HAP-1 (cell line): Measurements from ENCODE around the gene OXT.

Source experiments
- DNase-seq, 2 experiments: peaks; one replicate each; pipeline ENCODE4 v3.0.0-alpha.2; 2016 to 2020; ENCODE audit warnings: low spot score in 2 of 2
- H3K27me3 ChIP-seq: fragments of 250-450 bp; sonication (Bioruptor Pico); 2 replicates; pipeline ENCODE4 v1.5.1; 2020; ENCODE audit warnings: low read depth, mild to moderate bottlenecking, moderate library complexity
- H3K36me3 ChIP-seq: fragments of 250-450 bp; sonication (Bioruptor Pico); replicated peaks from 2 replicates; pipeline ENCODE4 v1.5.1; 2020; ENCODE audit warnings: mild to moderate bottlenecking
- H3K4me1 ChIP-seq: fragments of 250-450 bp; sonication (Bioruptor Pico); 2 replicates; pipeline ENCODE4 v1.5.1; 2020; ENCODE audit warnings: mild to moderate bottlenecking
- H3K4me3 ChIP-seq: fragments of 250-450 bp; sonication (Bioruptor Pico); 2 replicates; pipeline ENCODE4 v1.5.1; 2020; ENCODE audit warnings: mild to moderate bottlenecking, moderate library complexity
- H3K9me3 ChIP-seq: fragments of 250-450 bp; sonication (Bioruptor Pico); 2 replicates; pipeline ENCODE4 v1.5.1; 2020; ENCODE audit warnings: mild to moderate bottlenecking, moderate library complexity
- in situ Hi-C: fragments of 300-500 bp; cut with MboI; formaldehyde crosslinking; loops from 3 replicates; pipeline ENCODE4 v1.14.3; 2020; ENCODE audit warnings: low sequenced_read_pairs, inconsistent platforms, mixed read lengths

Gene OXT

DNA sequence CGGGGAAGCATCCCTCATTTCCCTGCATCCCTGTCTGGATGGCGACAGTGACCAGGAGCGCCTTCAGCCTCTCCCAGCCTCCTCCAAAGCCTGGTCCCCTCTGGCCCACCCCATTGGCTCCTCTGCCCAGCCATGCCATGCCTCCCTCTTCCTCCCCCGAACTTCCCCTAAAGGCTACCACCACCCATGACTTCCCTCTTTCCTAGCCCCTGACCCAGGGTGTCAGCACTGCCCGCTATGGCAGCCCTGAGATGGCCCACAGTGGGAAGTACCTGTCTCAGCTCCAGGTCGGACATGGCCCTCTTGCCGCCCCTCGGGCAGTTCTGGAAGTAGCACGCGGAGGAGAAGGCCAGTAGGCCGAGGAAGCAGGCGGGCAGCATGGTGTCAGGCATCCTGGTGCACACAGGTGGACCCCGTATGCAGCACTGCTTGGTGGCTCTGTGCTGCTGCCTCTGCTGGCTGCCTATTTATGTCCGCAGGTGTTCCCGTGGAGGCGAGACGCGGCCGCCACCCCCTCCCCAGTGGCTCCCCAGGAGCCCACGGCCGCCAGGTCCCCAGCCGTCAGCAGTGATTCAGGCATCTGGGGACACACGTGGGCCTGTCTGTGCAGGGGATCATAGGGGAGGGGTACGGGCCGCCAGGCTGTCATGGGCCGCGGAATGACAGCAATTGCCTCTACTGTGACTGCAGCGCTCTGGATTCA, 13.0 kb downstream of the OXT start, which contains the start of gene AVP:
Gene AVP (minus strand): TSS at position 442 of the 703 bp plus-strand sequence. CDS start 50 bp downstream, at position 392.
- Histone ChIP-seq H3K4me3 (no peak within 1 kb of the TSS), H3K4me1 (no peaks in the 10 kb centered on the region), H3K9me3 (no peaks in the 10 kb centered on the region), H3K36me3 (no peaks in the 10 kb centered on the region), H3K27me3 (no peaks in the 10 kb centered on the region; the same call in 1 of the 2 replicates)
- in situ Hi-C loops = no loop called here
- no peak for DNase-seq

DNA sequence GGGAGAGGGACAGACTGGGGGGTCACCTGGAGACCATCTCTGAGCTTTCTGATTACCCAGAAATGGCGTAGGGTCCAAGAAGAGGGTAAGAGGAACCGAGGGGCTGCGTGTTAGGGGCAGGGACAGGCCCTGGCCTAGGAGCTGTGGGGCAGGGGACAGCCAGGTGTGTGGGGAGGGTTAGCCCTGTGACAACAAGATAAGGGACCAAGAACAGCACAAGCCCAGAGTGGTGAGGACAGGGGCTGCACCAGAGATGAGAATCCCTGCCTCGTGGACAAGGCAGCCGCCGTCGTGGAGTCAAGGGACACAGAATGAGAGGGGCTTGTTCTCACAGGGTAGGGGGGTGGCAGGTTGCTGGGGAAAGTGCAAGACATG, 13.6 kb downstream of the OXT start:
- Histone ChIP-seq H3K9me3 (no peaks in the 10 kb centered on the region), H3K27me3 (no peaks in the 10 kb centered on the region; the same call in 1 of the 2 replicates), H3K4me1 (no peaks in the 10 kb centered on the region), H3K36me3 (no peaks in the 10 kb centered on the region), H3K4me3 (no peak overlapping the region)
- in situ Hi-C loops = no loop called here
- DNase-seq = no peak

DNA sequence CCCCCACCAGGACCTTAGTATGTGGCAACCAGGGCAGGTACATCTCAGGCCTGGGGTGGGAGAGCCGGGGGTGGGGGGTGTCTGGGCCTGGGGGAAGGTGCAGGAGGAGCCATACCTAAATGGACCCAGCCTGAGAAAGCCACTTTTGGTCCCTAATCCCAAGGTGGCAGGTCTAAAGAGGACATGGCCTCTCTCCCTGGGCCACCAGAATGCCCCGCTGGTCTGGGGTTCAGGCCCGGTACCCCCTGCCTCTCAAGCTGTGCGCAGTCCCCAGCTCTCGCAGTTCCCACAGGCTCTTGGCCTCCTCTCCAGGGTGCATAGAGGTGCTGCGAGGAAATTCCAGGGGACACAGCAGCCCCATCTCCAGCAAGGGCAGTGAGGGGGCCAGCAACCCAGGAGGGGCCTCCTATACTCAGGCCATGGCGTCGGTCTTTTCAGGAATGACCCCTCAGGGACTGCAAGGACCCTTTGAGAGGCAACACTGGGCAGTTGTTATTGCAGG, 14.2 kb downstream of the OXT start:
- no peaks in the 10 kb centered on the region for H3K36me3 ChIP-seq
- in situ Hi-C loops = no loop called here
- H3K4me3 ChIP-seq = no peak overlapping the region
- H3K27me3 ChIP-seq = no peaks in the 10 kb centered on the region; the same call in 1 of the 2 replicates
- H3K9me3 ChIP-seq = no peaks in the 10 kb centered on the region
- no peak for DNase-seq
- no peaks in the 10 kb centered on the region for H3K4me1 ChIP-seq

DNA sequence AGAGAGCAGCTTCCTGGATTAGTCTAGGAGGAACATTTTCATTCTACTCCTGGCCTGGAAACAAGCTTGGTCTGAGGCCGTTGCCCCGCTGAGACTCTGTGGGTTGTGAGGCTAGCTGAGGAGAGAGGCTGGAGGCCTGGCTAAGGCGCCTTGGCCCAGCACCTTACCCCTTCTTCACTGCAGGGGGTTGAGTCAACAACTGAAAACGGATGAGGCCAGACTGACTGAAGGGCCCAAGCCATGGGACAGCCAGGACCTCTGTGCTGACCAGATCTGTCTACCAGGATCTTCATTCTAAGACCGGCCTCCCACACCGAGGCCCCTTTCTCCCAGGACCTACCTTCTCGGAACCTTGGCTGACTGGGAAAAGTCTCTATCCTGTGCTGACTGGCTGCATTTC, 16.6 kb downstream of the OXT start:
- Histone ChIP-seq H3K9me3 (no peaks in the 10 kb centered on the region), H3K4me1 (no peaks in the 10 kb centered on the region), H3K27me3 (no peaks in the 10 kb centered on the region; the same call in 1 of the 2 replicates), H3K36me3 (no peaks in the 10 kb centered on the region), H3K4me3 (no peak overlapping the region)
- in situ Hi-C loops = no loop called here
- no peak for DNase-seq

DNA sequence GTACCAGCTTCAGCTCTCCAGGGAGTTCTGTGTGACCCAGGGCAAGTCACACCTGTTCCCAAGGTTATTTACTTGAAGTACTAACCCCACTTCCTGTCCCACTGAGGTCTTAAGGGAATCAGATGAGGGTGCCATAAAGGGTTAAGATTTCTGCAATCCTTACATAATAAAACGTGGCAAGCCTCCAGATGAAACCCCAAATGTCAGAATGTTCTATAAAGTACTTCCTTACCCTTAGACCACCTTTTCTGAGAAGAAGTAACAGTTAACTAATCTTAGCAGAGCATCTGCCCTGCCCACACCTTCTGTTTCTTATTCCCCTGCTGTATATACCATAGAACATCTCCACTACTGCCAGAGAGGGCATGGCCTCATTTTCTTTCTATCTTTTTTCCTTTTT, 19.1 kb downstream of the OXT start:
- no peaks in the 10 kb centered on the region for H3K36me3 ChIP-seq

DNA sequence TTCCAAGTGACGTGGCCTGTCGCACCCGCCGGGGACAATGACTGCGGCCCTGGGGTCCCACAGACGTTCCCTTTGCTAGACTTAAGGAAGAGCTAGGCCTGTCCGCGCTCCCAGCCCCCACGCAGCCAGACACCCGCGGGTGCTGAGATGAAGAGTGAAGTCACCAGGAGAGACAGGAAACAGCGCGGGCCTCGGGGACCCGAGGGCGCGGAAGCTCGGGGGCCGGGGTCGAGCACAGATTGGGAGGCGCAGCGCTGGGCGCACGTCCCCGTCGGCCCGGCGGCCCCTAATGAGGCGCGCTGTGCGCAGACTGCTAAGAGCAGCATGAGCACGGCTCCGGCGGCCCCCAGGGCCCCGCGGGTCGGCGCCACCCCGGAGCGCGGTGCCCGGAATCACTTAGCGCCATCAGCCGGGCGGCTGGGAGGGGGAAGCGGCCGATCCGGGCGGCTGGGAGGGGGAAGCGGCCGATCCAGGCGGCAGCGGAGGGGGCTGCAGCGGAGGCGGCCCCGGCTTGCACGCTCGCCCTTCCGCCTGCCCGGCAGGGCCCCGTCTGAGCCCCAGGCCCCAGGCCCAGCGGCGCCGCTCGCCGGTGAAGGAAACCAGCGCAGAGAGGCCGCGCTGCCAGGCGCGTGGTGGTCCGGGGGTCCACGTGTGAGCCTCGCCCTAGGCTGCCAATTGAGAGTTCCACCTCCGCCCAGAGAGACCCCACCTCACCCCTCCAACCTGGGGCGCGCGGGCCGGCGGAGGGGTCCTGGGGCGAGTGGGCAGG, 21.4 kb downstream of the OXT start:
- H3K9me3 ChIP-seq = no peaks in the 10 kb centered on the region
- H3K4me1 ChIP-seq = no peaks in the 10 kb centered on the region
- in situ Hi-C loops = no loop called here
- no peaks in the 10 kb centered on the region for H3K27me3 ChIP-seq
- no peak for DNase-seq
- H3K4me3 ChIP-seq = no peak overlapping the region
- H3K36me3 ChIP-seq = no peaks in the 10 kb centered on the region

More for the DNA sequence above, 19.1 kb downstream of the OXT start:
- Histone ChIP-seq H3K4me3 (no peak overlapping the region), H3K4me1 (no peaks in the 10 kb centered on the region), H3K9me3 (no peaks in the 10 kb centered on the region), H3K27me3 (no peaks in the 10 kb centered on the region)
- in situ Hi-C loops = no loop called here
- DNase-seq = no peak

DNA sequence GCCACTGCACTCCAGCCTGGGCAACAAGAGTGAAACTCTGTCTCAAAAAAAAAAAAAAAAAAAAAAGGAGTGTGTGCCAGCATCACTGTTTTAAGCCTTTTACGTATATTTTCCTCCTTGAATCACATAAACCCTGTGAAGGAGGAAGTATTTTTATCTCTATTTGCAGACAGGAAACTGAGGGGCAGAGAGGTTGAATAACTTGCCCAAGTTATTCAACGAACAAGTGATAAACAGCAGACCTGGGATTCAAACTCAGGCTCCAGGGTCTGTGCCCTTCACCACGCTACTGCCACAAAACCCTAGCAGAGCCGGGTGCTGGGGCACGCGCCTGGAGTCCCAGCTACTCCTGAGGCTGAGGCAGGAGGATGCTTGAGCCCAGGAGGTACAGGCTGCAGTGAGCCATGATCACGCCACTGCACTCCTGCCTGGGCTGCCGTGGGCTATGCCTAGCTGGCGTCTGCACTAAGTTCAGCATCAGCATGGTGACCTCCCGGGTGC, 22.5 kb downstream of the OXT start:
- Histone ChIP-seq H3K4me3 (no peak overlapping the region), H3K4me1 (no peaks in the 10 kb centered on the region), H3K27me3 (no peaks in the 10 kb centered on the region), H3K36me3 (no peaks in the 10 kb centered on the region), H3K9me3 (no peaks in the 10 kb centered on the region)
- in situ Hi-C loops = no loop called here
- DNase-seq = no peak

DNA sequence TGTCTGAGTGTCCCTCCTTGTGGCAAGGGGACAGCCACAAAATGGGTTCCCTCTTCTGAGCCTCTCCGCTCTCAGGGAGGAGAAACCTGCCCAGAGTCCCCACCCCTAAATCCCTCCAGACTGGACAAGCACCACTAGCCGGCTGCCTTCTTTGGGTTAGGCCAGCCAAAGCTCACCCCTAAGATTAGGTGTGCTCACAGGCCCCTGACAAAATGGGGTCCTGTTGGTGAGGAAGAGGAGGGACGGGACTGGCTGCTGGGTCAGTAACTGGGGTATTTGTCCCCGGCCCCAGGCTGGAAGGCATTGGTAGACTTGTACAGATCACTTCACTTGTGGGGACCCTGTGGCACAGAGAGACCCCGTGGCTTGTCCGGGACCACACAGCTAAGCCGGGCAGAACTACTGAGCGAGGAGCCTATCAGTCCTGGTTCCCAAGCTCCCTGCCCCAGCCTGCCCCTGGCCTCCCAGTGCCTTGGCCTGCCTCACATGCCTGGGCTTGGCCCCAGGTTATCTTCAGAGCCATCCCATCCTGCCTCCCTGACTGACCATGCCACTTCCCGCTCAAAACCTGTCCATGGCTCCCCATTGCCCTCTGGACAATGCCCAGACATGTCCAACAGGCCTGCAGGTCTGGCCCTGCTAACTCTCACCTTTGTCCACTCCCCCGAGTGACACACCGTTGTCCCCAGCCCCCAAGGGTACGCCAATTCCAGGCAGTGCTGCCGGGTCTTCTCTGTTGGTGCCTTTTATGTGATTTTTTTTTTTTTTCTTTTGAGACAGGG, 23.6 kb downstream of the OXT start:
- H3K27me3 ChIP-seq = no peaks in the 10 kb centered on the region
- no peak overlapping the region for H3K4me3 ChIP-seq
- no peaks in the 10 kb centered on the region for H3K36me3 ChIP-seq
- no peaks in the 10 kb centered on the region for H3K4me1 ChIP-seq
- no peaks in the 10 kb centered on the region for H3K9me3 ChIP-seq
- in situ Hi-C loops = no loop called here
- DNase-seq = no peak

DNA sequence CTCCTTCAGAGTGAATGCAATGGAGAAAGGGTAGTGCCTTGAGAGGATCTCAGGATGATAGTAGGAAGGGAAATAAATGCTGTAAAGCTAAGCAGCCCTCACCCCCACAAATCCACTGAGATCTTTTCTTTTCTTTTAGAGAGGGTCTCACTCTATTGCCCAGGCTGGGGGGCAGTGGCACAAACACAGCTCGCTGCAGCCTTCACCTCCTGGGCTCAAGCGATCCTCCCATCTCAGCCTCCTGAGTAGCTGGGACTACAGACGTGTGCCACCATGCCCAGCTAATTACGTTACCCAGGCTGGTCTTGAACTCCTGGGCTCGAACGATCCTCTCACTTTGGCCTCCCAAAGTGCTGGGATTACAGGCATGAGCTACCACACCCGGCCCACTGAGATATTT, 29.1 kb downstream of the OXT start:
- H3K9me3 ChIP-seq = no peaks in the 10 kb centered on the region
- no peak for DNase-seq
- H3K27me3 ChIP-seq = no peaks in the 10 kb centered on the region
- H3K4me3 ChIP-seq = no peak overlapping the region
- H3K4me1 ChIP-seq = peaks cover 16% of the 10 kb centered on the region
- no peaks in the 10 kb centered on the region for H3K36me3 ChIP-seq
- in situ Hi-C loops = no loop called here

DNA sequence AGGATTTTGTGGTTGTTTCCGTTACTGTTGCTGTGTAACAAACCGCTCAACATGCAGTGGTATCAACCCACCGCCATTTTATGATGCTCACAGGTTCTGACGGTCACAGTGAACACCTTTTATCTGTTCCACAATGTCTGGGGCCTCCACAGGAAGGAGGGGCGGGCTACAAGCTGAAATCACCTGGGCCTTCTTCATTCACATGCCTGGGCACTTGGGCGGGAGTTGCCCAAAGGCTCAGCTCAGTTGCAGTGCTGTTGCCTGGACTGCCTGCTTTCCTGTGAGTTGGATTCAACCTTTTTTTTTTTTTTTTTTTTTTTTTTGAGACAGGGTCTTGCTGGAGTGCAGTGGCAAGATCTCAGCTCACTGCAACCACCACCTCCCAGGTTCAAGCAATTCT, 29.8 kb downstream of the OXT start:
- Histone ChIP-seq H3K9me3 (no peaks in the 10 kb centered on the region), H3K27me3 (no peaks in the 10 kb centered on the region), H3K4me1 (peaks cover 16% of the 10 kb centered on the region), H3K36me3 (no peaks in the 10 kb centered on the region), H3K4me3 (no peak overlapping the region)
- in situ Hi-C loops = no loop called here
- no peak for DNase-seq

DNA sequence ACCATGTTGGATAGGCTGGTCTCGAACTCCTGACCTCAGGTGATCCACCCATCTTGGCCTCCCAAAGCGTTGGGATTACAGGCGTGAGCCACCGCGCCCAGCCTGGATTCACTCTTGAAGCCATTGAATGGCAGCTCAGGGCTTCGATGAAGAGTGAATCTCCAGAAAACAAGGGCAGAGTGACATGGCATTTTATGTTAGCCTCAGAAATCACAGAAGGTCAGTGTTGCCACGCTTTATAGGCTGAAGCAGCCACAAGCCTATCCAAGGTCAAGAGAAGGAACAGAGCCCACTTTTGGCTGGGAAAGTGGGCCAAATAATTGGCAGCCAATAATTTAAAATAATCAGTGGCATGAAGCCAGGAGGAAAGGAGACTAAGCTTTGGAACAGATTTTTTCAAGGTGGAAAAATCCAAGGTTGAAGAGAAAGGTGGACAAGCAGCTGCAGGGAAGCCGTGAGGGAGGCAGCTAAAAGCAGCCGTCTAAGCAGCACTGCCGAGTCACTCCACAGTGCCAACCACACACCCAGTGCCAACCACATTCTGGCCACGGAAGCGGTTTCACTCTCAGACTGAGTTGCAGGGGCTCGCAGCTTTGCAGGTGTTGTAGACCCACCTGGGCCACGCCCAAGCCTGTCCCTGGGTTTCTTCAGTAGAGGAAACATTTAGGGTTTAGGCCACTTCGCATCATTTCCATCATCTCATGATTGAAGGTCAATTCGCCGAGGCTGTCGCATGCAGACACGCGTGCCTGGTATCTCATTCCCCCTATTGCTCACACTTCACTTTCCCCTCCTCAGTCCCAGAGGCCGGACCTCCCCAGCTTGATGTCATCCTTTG, 30.5 kb downstream of the OXT start:
- no peaks in the 10 kb centered on the region for H3K27me3 ChIP-seq
- no peak for DNase-seq
- H3K36me3 ChIP-seq = no peaks in the 10 kb centered on the region
- in situ Hi-C loops = no loop called here
- H3K9me3 ChIP-seq = no peaks in the 10 kb centered on the region
- H3K4me3 ChIP-seq = no peak overlapping the region
- peaks cover 16% of the 10 kb centered on the region for H3K4me1 ChIP-seq

DNA sequence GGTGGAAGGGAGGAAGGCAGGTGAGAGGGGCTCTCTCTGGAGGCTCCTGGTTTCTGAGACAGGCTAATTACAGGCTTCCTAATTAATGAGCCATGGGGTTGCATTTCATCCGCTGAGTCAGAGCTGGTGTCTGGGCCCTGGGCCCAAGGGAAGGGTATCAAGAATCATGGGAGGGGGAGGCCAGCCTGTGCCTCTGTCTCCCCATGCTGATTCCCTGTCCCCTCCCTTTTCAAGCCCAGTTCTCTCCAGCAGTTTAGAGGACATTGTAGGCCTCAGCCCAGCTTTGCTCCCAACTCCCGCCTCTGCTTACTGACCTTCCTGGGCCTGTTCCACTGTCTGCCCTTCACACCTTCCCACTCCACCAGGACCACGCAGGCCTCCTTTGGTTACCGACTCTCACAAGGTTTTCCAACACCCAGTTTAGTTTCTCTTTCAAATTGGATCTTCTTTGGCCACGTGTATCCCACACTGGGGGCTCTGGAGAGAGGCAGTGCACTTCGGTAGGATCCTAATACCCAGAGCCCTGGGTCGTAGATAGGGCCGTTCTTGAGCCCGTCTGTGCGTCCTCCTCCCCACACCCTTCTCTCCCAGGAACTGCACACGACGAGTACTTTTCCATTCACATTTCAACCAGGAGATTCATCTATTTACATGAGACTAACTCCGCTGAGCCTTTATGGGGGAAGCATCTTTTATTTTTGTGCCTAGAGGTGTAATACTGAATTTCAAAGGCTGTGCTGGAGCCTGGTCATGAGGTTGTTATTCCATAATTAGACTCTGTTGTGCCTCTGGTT, 31.4 kb downstream of the OXT start:
- Histone ChIP-seq H3K36me3 (no peaks in the 10 kb centered on the region), H3K4me1 (peaks cover 16% of the 10 kb centered on the region), H3K4me3 (no peak overlapping the region), H3K9me3 (no peaks in the 10 kb centered on the region), H3K27me3 (no peaks in the 10 kb centered on the region)
- peak in 1 of 2 experiments; percentile 36 for DNase-seq
- in situ Hi-C loops = no loop called here
